Caki2 (cell line): ENCODE measurements around the gene TOM1L2. TPM values are rescaled to one million over a fixed set of nuclear protein-coding genes. Genes with fewer than 3 reads are reported as not detected.

Experiments
- DNase-seq: peaks from one replicate; pipeline ENCODE4 v3.0.0-alpha.2; 2015; ENCODE audit warnings: low read depth
- in situ Hi-C: cut with HindIII; loops from 2 replicates; pipeline ENCODE4 v1.10.0; 2016; ENCODE audit warnings: low sequenced_read_pairs, low pct_unique_long_range_greater_than_20kb, mixed read lengths
- total RNA-seq: library from RNA; depleted of rRNA; stranded (reverse); fragments of >200 nt; shearing (Covaris generic); gene quantifications from 2 replicates; pipeline ENCODE4 v1.2.3, GENCODE V29; 2014; ENCODE audit warnings: low replicate concordance

The TOM1L2 gene
- total RNA-seq, 1 experiment from 2014 or later: 6.4 TPM

DNA sequence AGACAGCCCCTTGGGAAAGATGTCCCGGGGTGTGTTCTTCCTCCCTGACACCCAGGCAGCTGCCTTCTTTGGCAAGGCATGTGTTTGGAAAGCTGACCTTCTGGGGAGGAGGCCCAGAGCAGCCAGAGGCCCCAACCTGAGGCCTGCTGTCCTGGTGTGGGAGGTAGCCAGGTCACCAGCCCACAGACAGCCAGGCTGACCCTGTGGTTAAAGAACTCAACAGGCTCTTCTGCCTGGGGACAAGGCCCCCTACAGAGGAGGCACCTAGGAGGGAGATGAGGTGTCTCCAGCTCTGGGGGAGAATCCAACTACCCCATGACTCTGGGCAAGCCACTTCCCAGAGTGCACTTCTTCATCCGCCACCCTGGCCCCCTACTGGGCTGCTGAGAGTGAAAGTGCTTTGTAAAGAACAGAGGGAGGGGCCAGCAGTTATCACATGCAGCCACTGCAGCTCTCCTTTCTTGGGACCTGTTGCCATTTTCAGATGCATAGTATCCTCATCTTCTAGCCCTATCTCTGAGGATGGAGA, 122.3 kb downstream of the TOM1L2 start:
- DNase-seq: peak; percentile 31
- in situ Hi-C loops: no loop called here

DNA sequence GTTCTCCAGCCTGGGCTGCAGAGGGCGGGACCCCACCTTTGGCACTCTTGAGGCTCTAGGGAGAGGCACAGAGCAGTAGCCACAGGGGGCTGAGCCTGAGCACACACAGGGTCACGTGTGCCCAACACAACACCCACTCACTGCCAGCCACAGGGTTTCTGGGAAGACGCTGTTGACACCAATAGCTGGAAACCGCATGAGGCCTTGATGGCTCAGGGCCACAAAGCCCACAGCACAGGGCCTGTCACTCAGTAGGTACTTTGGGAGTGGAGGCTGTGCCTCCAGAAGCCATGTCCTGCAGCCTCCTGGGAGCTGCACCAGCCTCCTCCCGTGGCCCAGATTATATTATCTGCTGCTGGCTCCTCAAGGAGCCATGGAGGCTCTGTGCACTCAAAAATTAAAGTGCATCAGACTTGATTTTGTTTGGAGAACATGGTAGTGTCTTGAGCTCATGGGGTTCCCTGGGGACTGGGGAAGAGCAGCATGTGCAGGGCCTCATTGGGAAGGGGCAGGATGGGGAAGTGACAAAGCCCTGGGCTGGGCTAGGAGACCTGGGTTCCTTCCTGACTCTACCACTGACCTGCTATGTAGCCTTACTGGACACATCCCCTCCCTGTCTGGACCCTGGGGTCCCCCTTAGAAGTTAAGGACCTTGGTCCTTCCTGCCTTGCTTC, 122.9 kb downstream of the TOM1L2 start:
- DNase-seq: no peak
- in situ Hi-C loops: no loop called here

DNA sequence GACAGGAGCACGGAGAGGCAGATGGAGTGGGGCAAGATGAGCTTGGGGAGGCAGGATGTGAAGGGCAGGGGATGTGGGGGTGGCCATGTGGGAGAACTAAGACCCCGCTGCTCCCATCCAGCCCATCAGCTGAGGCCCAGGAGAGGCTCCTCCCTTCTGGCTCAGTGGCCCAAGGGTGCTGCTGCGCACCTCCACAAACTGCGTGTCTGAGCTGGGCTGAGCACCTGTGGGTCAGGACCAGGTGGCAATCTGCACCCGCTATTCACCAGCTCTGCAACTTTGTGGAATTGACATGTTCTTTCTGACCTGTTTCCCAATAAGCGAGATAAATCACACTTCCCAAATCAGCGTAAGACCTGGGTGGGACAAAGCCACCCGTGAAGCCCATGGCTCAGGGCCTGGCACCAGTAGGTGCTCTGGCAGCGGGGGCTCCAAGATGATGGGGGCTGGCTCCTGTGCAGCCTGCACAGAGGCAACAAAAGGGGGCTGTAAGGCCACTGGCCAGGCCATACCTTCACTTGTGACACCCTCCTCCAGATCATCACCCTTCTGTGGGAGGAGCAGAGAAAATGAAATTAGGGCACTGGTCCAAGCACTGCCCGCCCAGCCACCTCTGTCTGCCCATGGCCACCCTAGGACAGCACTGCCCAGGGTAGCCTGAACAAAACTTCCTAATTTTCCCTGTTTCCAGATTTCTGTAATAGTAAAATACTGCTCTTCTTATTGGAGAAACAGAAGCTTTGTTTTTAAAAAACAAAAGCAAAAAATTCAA, 123.7 kb downstream of the TOM1L2 start:
- no peak for DNase-seq
- in situ Hi-C loops: no loop called here

DNA sequence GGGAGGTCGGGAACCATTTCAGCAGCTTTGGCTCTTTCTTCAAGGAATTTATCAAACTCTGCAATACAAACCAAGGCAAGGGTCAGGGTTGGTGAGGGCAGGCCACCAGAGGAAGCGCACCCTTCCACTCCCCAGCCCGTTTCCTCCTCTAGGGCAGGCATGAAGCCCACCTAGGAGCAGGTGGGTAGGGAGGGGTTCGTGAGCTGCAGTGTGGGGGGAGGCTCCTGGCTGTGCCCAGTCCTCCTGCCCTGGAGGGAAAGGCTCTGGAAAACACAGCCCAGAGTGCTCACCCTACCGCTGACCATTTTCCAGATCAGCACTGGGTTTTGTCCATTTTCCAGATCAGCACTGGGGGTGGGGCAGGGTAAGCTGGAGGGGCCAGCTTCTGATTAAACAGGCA, 124.5 kb downstream of the TOM1L2 start:
- in situ Hi-C loops: no loop called here
- DNase-seq: no peak

DNA sequence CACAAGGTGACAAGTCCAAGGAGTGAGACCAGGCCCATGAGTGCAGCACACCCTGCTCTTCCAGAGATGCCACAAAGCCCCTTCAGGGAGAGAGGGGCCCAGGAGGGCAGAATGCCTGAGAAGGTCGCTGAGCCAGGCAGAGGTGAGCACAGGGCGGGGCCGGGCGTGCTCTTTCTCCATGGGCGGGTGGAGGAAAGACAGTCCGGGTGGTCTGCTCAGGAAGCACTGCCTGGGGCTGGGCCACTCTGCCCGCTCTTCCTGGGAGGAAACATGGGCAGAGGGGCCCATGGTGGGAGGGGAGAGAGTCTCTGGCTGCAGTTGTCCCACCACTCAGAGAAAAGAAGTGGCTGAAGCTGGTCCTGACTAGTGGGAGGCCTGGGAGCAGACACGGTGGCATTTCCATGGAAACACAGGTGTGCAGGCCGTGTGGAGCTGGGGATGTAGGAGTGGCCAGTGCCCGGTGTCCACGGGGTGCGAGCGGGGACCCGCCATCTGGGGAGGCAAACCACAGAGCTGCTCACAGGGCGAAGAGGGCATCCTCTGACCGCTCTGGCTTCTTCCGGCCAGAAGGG, 125.0 kb downstream of the TOM1L2 start:
- in situ Hi-C loops: no loop called here
- DNase-seq: no peak

DNA sequence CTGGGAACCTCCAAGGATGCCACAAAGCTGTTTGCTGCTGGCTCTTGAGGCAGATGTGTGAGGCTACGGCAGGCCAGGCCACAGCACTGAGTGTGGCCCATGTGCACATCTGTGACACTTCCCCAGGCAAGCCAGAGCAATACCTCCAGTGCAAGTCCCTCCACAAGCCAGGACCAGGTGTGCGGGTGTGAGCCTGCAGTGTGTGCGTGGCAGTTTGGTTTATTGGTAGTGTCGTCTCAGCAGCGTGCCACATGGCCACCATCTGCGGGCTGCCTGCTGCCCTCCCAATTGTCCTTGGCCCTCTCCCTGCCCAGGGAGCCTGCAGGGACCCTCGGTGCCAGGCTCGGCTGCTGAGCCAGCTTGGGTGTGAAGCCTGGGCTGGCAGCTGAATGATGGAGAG, 125.6 kb downstream of the TOM1L2 start:
- no peak for DNase-seq
- in situ Hi-C loops: no loop called here

DNA sequence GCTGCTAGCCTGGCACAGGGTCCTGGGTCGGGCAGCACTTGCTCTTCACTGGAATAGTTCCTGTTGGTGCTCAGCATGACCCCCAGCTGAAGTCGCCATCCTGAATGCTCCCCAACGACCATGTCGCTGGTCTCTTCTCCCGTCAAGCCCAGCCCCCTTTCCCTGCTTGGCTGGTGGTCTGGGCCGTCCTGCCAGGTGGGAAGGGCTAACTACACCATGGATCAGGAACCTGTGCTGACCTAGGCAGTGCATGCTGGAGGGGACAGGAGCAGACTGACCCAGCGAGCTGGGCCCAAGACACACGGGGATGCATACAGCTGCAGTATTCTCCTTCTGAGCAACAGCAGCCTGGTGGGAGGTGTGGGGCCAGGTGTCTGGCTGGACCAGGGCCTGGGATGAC, 126.2 kb downstream of the TOM1L2 start:
- in situ Hi-C loops: no loop called here
- DNase-seq: no peak

DNA sequence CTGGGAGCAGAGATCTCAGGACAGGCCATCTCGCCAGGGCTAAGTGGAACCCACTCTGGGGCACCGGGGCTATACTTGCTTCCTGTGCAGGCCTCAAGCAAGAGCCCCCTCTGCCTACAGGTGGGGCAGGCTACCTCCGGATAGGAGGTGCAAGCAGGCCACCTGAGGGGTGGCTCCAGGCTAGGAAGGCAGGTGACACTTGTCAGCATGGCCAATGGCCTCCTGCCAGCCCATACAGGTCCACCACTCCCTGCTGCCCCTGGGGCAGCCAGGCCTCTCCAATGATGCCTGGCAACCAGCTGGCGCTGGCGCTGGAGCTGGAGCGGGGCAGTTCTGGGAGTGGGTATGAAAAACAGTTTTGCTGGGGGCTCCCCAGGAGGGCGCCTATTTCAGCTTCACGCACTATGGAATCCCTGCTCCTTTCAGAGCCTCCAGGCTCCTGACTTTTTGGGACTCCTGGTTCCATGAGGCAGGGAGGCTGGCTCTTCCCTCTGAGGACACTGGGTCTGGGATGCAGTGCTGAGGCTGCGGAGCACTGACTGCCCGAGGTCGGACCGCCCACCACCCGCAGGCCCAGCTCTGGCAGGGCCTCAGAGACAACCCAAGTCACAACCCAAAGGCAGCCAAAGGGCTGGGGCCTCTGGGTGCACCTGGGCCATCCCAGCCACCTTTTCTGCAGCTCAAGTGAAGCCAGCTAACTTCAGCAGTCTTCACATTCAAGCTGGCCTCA, 127.0 kb downstream of the TOM1L2 start:
- DNase-seq: no peak

DNA sequence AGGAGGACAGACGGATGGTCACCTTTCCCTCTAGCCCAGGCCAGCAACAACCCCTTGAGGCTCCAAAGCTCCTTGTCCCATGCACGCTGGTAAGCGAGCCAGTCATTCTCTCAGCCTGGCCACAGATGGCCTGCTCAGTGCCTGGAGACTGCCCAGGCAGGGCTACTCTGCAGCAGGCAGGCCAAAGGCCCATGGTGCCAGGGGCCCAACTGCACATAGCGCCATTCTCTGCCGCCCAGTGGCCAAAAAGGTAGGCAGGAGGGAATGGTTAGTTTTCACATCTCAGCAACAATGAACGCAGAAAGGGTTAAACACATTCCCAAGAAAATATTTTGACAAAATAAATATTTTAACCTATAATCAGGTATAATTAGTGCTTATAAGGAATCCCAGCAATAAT, 127.7 kb downstream of the TOM1L2 start:
- DNase-seq: no peak
- in situ Hi-C loops: no loop called here

More for the DNA sequence above, 127.0 kb downstream of the TOM1L2 start:
- in situ Hi-C loops: no loop called here

DNA sequence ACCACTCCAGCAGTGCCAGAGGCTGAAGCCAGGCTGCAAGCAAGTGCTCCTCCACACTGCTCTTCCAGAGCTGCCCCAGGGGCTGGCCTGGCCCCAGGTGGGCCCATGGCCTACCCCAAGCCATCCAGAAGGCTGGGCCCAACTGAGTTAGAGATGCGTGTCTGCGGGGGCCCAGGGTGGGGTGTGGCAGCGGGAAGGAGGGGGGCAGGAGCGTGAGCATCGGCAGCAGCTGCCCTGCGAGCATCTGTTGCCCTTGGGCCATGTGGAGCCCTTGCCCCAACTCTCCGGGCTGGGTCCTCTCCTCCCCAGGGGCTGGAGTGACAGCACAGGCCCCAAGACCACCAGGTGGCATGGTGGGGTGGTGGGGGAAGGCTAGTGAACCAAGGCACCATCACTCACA, 128.1 kb downstream of the TOM1L2 start:
- in situ Hi-C loops: no loop called here
- no peak for DNase-seq

DNA sequence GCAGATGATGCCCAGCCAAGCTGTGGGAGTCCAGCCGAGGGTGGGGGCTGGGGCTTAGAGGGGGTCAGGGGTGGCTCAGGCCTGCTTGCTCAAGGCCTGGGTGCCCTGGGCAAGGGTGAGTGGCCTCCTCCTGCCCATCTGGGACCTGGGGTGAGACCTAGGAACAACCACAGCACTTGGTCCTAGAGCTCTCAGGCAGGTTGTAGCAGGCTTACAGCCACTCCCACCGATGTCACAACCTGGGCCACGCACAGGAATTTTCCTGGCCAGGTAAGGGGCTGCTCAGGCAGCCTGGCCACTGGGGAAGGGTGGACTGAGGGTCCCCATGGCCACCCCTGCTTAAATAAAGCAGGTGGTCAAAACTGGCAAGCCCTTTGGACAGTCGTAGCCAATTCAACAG, 129.1 kb downstream of the TOM1L2 start:
- no peak for DNase-seq
- in situ Hi-C loops: no loop called here

DNA sequence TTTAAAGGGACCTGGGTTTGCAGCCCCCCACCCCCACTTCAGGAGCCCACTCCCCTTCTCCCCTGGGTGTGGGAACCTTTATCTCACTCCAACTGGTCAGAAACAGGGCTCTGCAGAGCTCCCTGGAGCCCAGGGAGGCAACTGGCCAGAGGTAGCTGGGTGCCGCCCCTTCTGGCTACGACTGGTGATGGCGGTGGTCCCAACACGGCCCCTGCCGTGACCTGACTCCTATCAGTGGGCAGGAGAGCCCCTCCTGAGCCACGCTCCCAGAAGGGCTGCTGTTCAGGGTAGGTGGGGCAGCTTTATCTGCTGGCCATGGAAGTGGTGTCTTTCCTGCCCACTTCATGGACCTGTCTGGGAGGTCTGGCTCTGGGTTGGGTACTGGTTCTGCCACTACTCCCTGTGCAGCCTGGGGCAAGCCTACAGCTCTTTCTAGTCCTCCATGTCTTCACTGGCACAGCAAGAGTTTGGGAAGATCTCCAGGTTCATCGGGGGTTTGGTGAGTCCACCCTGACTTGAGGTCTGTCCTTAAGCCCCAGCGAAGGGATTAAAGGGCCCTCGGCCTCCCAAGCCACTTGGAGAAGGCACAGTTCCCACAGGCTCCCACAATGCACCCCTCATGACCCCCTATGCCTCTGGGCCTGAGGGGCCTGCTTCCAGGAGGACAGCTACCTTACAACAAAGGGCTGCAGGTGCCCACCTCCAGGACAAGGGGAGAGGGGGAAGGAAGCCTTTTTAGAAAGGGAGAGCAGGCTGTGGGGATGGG, 129.9 kb downstream of the TOM1L2 start:
- DNase-seq: no peak
- in situ Hi-C loops: no loop called here

DNA sequence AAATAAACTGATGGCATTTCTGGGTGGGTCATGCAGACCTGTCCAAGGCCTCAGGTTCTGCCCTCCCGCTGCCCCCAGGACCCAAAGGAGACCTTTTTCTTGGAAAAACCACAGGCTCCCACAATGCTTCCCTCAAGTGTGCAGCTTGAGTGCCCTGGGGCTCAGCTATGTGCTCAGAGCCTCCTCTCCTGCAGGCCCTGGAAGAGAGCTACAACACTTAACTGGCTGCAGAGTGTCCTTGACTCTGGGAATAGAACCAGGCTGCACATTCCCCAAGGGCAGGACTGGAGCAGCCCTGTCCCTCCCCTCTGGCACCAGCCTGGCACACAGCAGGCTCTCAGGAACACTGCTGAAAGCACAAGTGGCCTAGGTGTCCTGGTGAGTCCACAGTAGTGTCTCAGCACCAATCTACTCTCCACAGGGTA, 130.6 kb downstream of the TOM1L2 start:
- DNase-seq: no peak
- in situ Hi-C loops: no loop called here

DNA sequence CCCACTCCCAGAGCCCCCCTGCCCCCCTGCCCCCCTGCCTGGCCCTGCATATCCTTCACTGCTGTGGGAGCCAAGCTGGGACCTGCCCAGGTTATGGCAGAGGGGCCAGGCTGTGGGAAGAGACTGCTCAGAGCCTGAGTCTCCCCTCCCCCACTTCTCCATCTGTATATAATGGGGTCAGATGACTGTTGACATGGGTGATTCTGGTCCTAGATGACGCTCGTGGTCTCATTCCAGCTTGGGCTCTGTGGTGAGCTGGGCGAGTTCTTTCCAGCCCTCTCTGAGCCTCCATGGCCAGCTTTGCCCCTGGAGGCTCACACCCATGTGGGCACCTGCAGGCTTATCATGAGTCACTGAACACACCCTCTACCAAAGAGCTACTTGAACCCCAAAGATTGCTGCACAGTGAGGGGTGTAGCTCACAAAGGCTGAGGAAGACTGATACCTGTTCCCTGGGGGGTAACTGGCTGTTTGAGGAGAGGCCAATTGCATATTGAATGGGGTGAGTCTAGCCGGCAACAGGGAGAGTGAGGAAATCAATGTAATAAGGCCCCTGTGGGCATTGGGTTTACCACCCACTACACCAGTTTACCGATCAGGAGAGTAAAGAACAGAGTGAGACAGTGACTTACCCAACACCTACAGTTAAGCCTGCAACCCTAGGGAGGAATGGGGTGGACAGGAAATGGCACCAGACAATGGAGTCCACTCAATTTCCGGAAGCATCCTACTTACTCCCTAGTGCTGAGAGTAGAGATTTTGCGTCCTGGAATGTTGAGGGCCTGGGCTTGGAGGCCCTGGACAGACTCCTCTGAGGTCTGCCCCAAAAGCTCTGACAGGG, 131.2 kb downstream of the TOM1L2 start:
- in situ Hi-C loops: no loop called here
- DNase-seq: no peak

DNA sequence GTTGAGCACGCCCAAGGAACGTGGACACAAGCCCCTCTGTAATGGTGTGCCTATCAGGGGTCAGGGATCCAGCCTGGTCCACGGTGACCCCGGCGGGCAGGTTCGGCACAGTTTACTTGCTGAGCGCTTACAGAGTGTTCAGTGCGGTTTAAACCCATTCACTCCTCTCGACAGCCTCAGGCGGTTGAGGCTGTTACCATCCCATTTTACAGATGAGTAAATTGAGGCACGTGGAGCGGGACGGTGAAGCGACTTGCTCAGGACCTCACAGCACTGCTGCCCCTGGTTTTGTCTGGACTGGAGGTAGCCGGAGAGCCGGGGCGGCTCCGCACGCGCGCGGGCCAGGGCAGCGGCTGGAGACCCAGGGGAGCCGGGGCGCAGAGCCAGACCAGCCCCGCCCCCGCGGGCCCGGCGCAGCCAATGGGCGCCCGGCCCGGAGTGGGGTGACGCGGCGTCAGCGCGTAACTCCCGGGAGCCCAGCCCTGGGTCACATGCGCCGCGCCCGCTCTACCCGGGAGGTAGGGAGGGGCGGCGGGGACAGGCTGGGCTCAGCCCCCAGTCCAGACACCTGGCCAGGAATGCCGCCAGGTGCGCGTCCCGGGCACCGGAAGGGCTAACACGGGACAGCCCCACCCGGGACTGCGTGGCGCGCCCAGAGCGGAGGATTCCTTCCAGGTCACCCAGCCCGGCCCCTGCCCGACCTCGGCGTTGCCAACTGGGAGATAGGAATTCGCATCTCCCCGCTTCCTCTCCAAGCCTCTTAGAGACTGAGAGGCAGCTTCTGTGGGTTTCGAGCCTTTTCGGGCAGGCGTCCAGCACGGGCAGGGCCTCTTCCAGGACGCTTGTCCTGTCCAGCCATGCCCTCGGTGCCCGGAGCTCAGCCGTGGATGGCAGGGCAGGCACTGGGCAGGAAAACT, 132.2 kb downstream of the TOM1L2 start:
- DNase-seq: peak; percentile 93
- in situ Hi-C loops: no loop called here
